Measurements from ENCODE around the gene CWC27.
A peak's percentile ranks its signal among the peaks of the same experiment; 100 is the strongest.

The CWC27 gene

DNA sequence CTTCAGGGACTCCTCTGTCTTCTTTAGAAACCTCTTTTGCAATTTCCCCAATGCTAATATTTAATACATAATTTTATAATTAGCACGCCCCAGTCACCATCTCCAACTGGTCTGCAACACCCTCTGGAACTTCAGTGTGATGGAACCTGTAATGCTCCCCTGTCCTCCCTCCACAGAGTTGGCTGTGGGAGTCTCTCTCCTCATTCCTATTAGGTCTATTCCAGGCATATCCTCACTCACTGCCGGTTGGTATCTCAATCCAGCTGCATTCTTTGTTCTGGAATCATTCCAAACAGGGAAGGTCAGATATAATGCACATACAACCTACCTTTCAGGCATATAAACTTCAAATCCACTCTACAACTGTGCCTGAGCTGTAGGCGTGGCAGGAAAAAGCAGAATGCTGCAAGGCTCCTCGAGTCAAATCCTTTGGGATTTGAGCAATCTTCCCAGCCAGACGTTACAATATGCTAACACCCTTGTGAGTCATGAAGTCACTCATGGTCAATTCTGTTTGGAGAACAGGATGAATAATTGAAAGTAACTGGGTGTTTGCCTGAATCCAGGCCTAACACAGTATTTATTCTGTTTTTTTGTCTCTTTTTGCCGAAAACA is 293.8 kb downstream of the CWC27 start:
- no peaks in the 10 kb centered on the region for H3K9me3 Mint-ChIP-seq
- no peaks in the 10 kb centered on the region for H3K36me3 Mint-ChIP-seq
- no peak for ATAC-seq (ENCODE audit: low read depth)
- H3K27ac Mint-ChIP-seq, result no peak overlapping the region
- H3K4me1 Mint-ChIP-seq, result peaks cover 27% of the 10 kb centered on the region
- DNase-seq (ENCODE audit: low spot score in 2 of 2), result no peak
- no peaks in the 10 kb centered on the region for H3K27me3 Mint-ChIP-seq
- no peak overlapping the region for H3K4me3 Mint-ChIP-seq

GRCh38 chr5:65065001-65065511 is 296.3 kb downstream of the CWC27 start:
- Mint-ChIP-seq H3K36me3 (no peaks in the 10 kb centered on the region), H3K4me1 (peaks cover 28% of the 10 kb centered on the region), H3K27ac (no peak overlapping the region), H3K4me3 (no peak overlapping the region), H3K9me3 (no peaks in the 10 kb centered on the region), H3K27me3 (no peaks in the 10 kb centered on the region)
- DNase-seq (ENCODE audit: low spot score in 2 of 2) (no peak), ATAC-seq (ENCODE audit: low read depth) (no peak)

DNA sequence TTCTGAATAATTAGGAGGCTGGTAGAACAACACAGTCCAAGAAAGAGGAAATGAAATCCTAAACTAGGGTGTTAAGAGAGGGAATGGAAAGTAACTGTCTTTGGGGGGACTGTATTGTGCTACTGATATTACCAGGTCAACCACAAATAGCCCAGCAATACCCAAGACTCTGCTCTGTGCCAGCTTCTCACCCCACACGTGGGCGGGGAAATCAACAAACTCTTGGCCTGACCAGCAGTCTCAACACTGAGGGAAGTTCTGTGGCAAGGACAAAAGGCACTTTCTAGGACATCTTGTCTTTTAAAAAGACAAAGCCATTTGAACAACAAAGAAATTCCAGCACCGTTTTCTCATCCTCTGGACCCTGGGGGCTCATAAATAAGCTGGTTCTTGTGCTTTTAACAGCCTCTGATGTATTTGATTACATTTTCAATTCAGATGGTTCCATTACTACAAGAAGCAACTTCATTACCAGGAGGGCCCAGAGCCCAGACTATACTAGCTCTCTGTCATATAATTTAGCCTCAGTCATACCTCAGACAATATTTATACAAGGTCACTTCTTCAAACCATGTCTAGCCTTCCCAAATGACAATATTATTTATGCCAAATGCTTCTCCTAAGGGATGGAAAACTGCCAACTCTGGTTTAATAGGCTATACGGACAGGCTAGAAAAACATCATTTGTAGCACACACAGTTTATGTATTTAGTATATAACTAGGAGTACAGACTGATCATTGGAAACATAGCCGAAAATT is 297.8 kb downstream of the CWC27 start:
- H3K4me3 Mint-ChIP-seq, result no peak overlapping the region

DNA sequence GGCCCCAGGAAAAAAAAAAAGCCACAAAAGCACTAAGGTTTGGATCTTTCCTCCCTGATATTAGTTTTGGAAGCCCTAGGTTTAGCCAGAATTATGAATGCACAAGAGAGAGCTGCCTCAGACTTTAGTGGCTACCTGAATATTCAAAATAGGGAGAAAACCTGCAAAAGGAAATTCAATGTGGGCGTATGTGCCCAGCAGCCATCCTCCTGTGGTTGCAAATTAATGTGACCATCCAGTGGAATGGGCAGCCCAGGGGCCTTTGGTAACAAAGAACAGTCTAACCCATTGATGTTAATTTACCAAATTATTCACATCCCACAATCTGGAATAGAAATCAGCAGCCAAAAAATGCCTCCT is 298.4 kb downstream of the CWC27 start:
- Mint-ChIP-seq H3K27me3 (no peaks in the 10 kb centered on the region), H3K4me3 (no peak overlapping the region), H3K4me1 (peaks cover 16% of the 10 kb centered on the region), H3K9me3 (no peaks in the 10 kb centered on the region), H3K27ac (no peak overlapping the region), H3K36me3 (no peaks in the 10 kb centered on the region)
- ATAC-seq (ENCODE audit: low read depth) (no peak), DNase-seq (ENCODE audit: low spot score in 2 of 2) (no peak)

More for the DNA sequence above, 297.8 kb downstream of the CWC27 start:
- DNase-seq (ENCODE audit: low spot score in 2 of 2), result no peak
- peak overlapping the region; percentile 19 for H3K27ac Mint-ChIP-seq
- H3K9me3 Mint-ChIP-seq, result no peaks in the 10 kb centered on the region
- peak; percentile 18 for ATAC-seq (ENCODE audit: low read depth)
- peaks cover 20% of the 10 kb centered on the region for H3K4me1 Mint-ChIP-seq
- H3K27me3 Mint-ChIP-seq, result no peaks in the 10 kb centered on the region
- no peaks in the 10 kb centered on the region for H3K36me3 Mint-ChIP-seq

Data from memory B cell (primary cell).